Neural cell (in vitro differentiated cells): ENCODE results near the gene BPTF. TPM values are rescaled to one million over a fixed set of nuclear protein-coding genes. Genes with fewer than 3 reads are reported as not detected.

Experiments used
- H2AFZ ChIP-seq: fragments of 200-600, 300-800 bp; sonication (generic), shearing (Covaris generic); 2 replicates; pipeline ENCODE4 v1.6.0; 2014; ENCODE audit warnings: low read depth, mild to moderate bottlenecking, antibody characterized with exemption, low read length, moderate library complexity
- H3F3A ChIP-seq: fragments of 200-600 bp; shearing (Covaris generic); 2 replicates; pipeline ENCODE4 v1.6.1; 2016; ENCODE audit warnings: mild to moderate bottlenecking, moderate library complexity, mixed read lengths, antibody characterized with exemption, low read length; ENCODE audit not compliant: insufficient read depth, poor library complexity, severe bottlenecking
- H3K27ac ChIP-seq: fragments of 200-600, 300-800 bp; sonication (generic), shearing (Covaris generic); 2 replicates; pipeline ENCODE4 v1.5.1; 2014; ENCODE audit warnings: mild to moderate bottlenecking, low read length, moderate library complexity
- H3K27me3 ChIP-seq: fragments of 300-800, 200-600 bp; sonication (generic), shearing (Covaris generic); 2 replicates; pipeline ENCODE4 v1.6.0; 2014; ENCODE audit warnings: mild to moderate bottlenecking, low read depth, low read length, moderate library complexity; ENCODE audit not compliant: insufficient read depth
- H3K36me3 ChIP-seq: fragments of 300-800, 200-600 bp; sonication (generic), shearing (Covaris generic); 2 replicates; pipeline ENCODE4 v1.5.1; 2014; ENCODE audit warnings: mild to moderate bottlenecking, antibody characterized with exemption, low read length, moderate library complexity; ENCODE audit not compliant: insufficient read depth
- H3K4me2 ChIP-seq: fragments of 300-800, 200-600 bp; sonication (generic), shearing (Covaris generic); 2 replicates; pipeline ENCODE4 v1.6.0; 2014; ENCODE audit warnings: mild to moderate bottlenecking, low read length
- H3K4me3 ChIP-seq: fragments of 300-800, 200-600 bp; sonication (generic), shearing (Covaris generic); 2 replicates; pipeline ENCODE4 v1.5.1; 2014; ENCODE audit warnings: mild to moderate bottlenecking, low read length, moderate library complexity
- H3K79me2 ChIP-seq: fragments of 200-600 bp; shearing (Covaris generic); replicated peaks from 2 replicates; pipeline ENCODE4 v1.6.0; 2014; ENCODE audit warnings: mild to moderate bottlenecking, low read length, moderate library complexity; ENCODE audit not compliant: insufficient read depth
- H3K9ac ChIP-seq: fragments of 300-800, 200-600 bp; sonication (generic), shearing (Covaris generic); 2 replicates; pipeline ENCODE4 v1.6.1; 2016; ENCODE audit warnings: mild to moderate bottlenecking, low read length, mixed read lengths
- H3K9me2 ChIP-seq: fragments of 200-600 bp; shearing (Covaris generic); 2 replicates; pipeline ENCODE4 v1.6.1; 2016; ENCODE audit warnings: mild to moderate bottlenecking, low read length, mixed read lengths; ENCODE audit not compliant: insufficient read depth
- H3K9me3 ChIP-seq: fragments of 200-600, 300-800 bp; sonication (generic), shearing (Covaris generic); 2 replicates; pipeline ENCODE4 v1.6.1; 2016; ENCODE audit warnings: mild to moderate bottlenecking, mixed run types, low read length, moderate library complexity, mixed read lengths
- H4K20me1 ChIP-seq: fragments of 200-600 bp; shearing (Covaris generic); 2 replicates; pipeline ENCODE4 v1.6.1; 2016; ENCODE audit warnings: mild to moderate bottlenecking, mixed run types; ENCODE audit not compliant: insufficient read depth
- EP300 ChIP-seq: fragments of 450-650 bp; conservative IDR thresholded peaks from 2 replicates; pipeline ENCODE4 v1.6.1; 2014; ENCODE audit warnings: antibody characterized with exemption, mild to moderate bottlenecking, moderate library complexity; ENCODE audit not compliant: poor library complexity, severe bottlenecking
- EZH2 ChIP-seq: fragments of 200-600, 300-800 bp; shearing (Covaris generic), sonication (generic); IDR thresholded peaks from 2 replicates; pipeline ENCODE4 v1.6.1; 2014; ENCODE audit warnings: antibody characterized with exemption, low read length, borderline replicate concordance, mild to moderate bottlenecking; ENCODE audit not compliant: insufficient read depth, poor library complexity, severe bottlenecking
- MXI1 ChIP-seq: fragments of 450-650 bp; conservative IDR thresholded peaks from 2 replicates; pipeline ENCODE4 v1.6.1; 2014; ENCODE audit warnings: antibody characterized with exemption, mild to moderate bottlenecking; ENCODE audit not compliant: poor library complexity, severe bottlenecking
- POLR2AphosphoS5 ChIP-seq: IDR thresholded peaks from 2 replicates; pipeline ENCODE4 v1.6.1; 2012
- RAD21 ChIP-seq: fragments of 450-650 bp; conservative IDR thresholded peaks from 2 replicates; pipeline ENCODE4 v1.6.1; 2014; ENCODE audit warnings: antibody characterized with exemption, mild to moderate bottlenecking, moderate library complexity
- SMC3 ChIP-seq: fragments of 450-650 bp; conservative IDR thresholded peaks from 2 replicates; pipeline ENCODE4 v1.6.1; 2014; ENCODE audit warnings: antibody characterized with exemption, mild to moderate bottlenecking, moderate library complexity; ENCODE audit not compliant: poor library complexity
- TAF1 ChIP-seq: IDR thresholded peaks from 2 replicates; pipeline ENCODE4 v1.6.1; 2012; ENCODE audit warnings: low read depth
- polyA minus RNA-seq: library from RNA; depleted of rRNA, polyadenylated mRNA; stranded (reverse); fragments of >200 nt; gene quantifications from 2 replicates; pipeline ENCODE4 v1.2.3, GENCODE V29; 2014
- polyA plus RNA-seq: library from polyadenylated mRNA; depleted of rRNA; stranded (reverse); fragments of >200 nt; gene quantifications from 2 replicates; pipeline ENCODE4 v1.2.3, GENCODE V29; 2014
- TF ChIP-seq, protein P1 (sequence below): fragments of 450-650 bp; IDR thresholded peaks from 2 replicates; pipeline ENCODE4 v1.5.1; 2014; ENCODE audit warnings: antibody characterized with exemption, mild to moderate bottlenecking, moderate library complexity; ENCODE audit not compliant: poor library complexity, severe bottlenecking
- TF ChIP-seq, protein P2 (sequence below): IDR thresholded peaks from 2 replicates; pipeline ENCODE4 v1.6.1; 2012; ENCODE audit warnings: borderline replicate concordance

The BPTF gene, protein sequence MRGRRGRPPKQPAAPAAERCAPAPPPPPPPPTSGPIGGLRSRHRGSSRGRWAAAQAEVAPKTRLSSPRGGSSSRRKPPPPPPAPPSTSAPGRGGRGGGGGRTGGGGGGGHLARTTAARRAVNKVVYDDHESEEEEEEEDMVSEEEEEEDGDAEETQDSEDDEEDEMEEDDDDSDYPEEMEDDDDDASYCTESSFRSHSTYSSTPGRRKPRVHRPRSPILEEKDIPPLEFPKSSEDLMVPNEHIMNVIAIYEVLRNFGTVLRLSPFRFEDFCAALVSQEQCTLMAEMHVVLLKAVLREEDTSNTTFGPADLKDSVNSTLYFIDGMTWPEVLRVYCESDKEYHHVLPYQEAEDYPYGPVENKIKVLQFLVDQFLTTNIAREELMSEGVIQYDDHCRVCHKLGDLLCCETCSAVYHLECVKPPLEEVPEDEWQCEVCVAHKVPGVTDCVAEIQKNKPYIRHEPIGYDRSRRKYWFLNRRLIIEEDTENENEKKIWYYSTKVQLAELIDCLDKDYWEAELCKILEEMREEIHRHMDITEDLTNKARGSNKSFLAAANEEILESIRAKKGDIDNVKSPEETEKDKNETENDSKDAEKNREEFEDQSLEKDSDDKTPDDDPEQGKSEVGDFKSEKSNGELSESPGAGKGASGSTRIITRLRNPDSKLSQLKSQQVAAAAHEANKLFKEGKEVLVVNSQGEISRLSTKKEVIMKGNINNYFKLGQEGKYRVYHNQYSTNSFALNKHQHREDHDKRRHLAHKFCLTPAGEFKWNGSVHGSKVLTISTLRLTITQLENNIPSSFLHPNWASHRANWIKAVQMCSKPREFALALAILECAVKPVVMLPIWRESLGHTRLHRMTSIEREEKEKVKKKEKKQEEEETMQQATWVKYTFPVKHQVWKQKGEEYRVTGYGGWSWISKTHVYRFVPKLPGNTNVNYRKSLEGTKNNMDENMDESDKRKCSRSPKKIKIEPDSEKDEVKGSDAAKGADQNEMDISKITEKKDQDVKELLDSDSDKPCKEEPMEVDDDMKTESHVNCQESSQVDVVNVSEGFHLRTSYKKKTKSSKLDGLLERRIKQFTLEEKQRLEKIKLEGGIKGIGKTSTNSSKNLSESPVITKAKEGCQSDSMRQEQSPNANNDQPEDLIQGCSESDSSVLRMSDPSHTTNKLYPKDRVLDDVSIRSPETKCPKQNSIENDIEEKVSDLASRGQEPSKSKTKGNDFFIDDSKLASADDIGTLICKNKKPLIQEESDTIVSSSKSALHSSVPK (N-terminal part only)
- polyA plus RNA-seq (46.7 and 59.2 TPM in 2 replicates), polyA minus RNA-seq (196 and 269 TPM in 2 replicates)

DNA sequence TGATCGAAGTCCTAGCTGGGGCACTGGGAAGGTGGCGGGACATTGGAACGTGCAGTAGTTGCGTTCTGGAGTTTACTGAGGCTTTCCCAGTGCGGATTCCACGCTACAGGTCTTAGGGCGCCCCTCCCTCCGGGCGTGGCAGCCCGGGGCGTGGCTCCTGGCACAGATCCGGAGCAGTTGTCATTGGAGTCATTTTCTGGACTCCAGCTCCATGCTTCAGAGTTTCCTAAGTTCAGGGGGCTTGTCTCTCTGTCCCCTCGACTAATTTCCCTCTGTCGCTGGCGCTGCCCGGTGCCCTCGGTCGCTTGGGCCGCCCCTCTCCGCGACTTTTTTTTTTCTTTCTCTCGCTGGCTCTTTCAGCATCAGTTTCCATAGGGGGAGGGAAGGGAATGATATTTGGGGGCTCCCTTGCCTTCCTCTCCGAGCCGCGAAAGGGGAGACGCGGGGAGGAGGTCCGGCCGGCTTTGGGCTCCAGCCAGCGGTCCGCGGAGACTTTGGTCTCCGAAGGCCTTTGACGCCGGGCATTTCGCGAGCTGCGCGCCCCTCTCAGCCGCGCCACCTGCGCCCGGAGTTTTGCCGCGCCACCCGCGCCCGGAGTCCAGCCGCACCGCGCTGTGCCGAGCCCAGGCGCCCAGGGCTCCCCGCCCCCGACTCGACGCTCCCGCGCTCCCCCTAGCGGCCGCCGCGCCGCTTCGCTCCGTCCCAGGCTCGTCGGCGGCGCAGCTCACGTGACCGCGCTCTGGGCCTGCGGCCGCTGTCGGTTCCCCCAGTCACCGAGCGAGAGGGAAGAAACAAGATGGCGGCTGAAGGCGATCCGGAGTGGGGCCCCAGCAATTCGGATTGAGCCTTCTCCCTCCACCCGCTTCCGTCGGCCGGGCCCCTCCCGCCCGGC lies at the start of gene BPTF:
Gene BPTF (plus strand): TSS at position 769 of the 892 bp plus-strand sequence. CDS start 222 bp downstream, outside the sequence.
- peak within 1 kb of the TSS; percentile 30 for H3K4me2 ChIP-seq
- peak within 1 kb of the TSS; percentile 92 for H3K27ac ChIP-seq
- peak within 1 kb of the TSS; percentile 90 for H3K9ac ChIP-seq
- H3K4me3 ChIP-seq = peak within 1 kb of the TSS; percentile 85
- peaks cover 36% of the 10 kb centered on the region for H3K79me2 ChIP-seq
- no peaks in the 10 kb centered on the region for H3K9me2 ChIP-seq
- peaks cover 4% of the 10 kb centered on the region for H4K20me1 ChIP-seq
- peak; percentile 94 for TF ChIP-seq TAF1
- peak; percentile 55 for TF ChIP-seq MXI1
- TF ChIP-seq EZH2 = no peak
- TF ChIP-seq EP300 = no peak
- peak; percentile 68 for TF ChIP-seq RAD21
- peak; percentile 95 for TF ChIP-seq POLR2AphosphoS5
- TF ChIP-seq SMC3 = peak; percentile 70
- TF ChIP-seq, protein P1, sequence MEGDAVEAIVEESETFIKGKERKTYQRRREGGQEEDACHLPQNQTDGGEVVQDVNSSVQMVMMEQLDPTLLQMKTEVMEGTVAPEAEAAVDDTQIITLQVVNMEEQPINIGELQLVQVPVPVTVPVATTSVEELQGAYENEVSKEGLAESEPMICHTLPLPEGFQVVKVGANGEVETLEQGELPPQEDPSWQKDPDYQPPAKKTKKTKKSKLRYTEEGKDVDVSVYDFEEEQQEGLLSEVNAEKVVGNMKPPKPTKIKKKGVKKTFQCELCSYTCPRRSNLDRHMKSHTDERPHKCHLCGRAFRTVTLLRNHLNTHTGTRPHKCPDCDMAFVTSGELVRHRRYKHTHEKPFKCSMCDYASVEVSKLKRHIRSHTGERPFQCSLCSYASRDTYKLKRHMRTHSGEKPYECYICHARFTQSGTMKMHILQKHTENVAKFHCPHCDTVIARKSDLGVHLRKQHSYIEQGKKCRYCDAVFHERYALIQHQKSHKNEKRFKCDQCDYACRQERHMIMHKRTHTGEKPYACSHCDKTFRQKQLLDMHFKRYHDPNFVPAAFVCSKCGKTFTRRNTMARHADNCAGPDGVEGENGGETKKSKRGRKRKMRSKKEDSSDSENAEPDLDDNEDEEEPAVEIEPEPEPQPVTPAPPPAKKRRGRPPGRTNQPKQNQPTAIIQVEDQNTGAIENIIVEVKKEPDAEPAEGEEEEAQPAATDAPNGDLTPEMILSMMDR = peak; percentile 98
- TF ChIP-seq, protein P2, sequence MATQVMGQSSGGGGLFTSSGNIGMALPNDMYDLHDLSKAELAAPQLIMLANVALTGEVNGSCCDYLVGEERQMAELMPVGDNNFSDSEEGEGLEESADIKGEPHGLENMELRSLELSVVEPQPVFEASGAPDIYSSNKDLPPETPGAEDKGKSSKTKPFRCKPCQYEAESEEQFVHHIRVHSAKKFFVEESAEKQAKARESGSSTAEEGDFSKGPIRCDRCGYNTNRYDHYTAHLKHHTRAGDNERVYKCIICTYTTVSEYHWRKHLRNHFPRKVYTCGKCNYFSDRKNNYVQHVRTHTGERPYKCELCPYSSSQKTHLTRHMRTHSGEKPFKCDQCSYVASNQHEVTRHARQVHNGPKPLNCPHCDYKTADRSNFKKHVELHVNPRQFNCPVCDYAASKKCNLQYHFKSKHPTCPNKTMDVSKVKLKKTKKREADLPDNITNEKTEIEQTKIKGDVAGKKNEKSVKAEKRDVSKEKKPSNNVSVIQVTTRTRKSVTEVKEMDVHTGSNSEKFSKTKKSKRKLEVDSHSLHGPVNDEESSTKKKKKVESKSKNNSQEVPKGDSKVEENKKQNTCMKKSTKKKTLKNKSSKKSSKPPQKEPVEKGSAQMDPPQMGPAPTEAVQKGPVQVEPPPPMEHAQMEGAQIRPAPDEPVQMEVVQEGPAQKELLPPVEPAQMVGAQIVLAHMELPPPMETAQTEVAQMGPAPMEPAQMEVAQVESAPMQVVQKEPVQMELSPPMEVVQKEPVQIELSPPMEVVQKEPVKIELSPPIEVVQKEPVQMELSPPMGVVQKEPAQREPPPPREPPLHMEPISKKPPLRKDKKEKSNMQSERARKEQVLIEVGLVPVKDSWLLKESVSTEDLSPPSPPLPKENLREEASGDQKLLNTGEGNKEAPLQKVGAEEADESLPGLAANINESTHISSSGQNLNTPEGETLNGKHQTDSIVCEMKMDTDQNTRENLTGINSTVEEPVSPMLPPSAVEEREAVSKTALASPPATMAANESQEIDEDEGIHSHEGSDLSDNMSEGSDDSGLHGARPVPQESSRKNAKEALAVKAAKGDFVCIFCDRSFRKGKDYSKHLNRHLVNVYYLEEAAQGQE = peak; percentile 61
- peak within 1 kb of the TSS; percentile 40 for H2AFZ ChIP-seq
- no peaks in the 10 kb centered on the region for H3K36me3 ChIP-seq
- H3K9me3 ChIP-seq = no peaks in the 10 kb centered on the region
- no peaks in the 10 kb centered on the region for H3K27me3 ChIP-seq
- H3F3A ChIP-seq = no peaks in the 10 kb centered on the region
